Measurements from ENCODE around the gene MPL. TPM values are rescaled to one million over a fixed set of nuclear protein-coding genes. Genes with fewer than 3 reads are reported as not detected.

The MPL gene
- total RNA-seq, 1 experiment from 2014 or later, result not detected

DNA sequence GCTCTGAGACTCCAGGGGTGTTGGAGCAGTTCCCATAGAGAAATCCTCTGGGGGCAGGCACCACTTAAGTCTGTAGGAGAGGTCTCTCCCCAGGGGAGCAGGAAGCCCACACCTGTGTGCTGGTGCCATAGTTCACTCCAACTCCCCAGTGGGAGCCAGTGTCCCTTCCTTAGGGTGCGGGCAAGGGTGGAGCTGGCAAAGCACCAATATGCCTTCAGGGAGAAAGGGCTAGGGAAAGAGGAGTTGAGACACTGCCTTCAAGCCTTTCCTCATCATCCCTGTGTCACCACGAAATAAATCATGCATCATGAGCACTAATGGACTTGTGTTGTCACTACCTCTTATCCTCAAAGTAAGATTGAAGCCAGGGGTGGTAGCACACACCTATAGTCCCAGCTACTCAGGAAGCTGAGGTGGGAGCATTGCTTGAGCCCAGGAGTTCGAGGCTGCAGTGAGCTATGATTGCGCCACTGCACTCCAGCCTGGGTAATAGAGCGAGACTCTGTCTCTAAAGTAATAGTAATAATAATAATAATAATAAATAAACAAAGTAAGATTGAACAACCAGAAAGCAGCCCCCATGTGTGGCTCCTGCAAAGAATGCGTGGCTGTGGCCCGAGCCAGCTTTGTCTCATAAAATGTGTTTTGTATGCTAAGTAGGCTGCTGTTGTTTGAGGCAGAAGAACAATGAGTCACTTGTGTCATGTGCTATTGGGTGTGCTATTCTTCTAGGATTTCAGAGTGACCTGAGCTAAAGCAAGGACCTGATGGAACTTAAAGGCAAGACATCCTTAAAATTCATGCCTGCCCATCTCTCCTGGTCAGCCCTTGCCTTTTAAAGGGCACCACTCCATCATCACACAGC, 43.5 kb upstream of the MPL start:
- H3K9ac ChIP-seq (ENCODE audit: low read length), result no peak overlapping the region
- no peak for DNase-seq (ENCODE audit: low read depth, low spot score)
- intact Hi-C loops (cut with micrococcal nuclease), result no loop called here
- ATAC-seq, result peak; percentile 57
- TF ChIP-seq SRF (IDR thresholded peaks at IDR 0.05; ENCODE audit: low read depth) (no peak), CBX3 (IDR thresholded peaks at IDR 0.05; ENCODE audit: low read depth) (no peak), EZH2 (IDR thresholded peaks at IDR 0.05) (no peak), EZH2phosphoT487 (IDR thresholded peaks at IDR 0.05; ENCODE audit: borderline replicate concordance) (no peak), EGR1 (IDR thresholded peaks at IDR 0.05; ENCODE audit: low read depth) (no peak), ZFX (IDR thresholded peaks at IDR 0.05) (no peak)
- H3K9me3 ChIP-seq (ENCODE audit: control insufficient read depth in 1 of 2, insufficient read depth in 1 of 2, low read depth in 1 of 2, low read length in 2 of 2), result no peaks in the 10 kb centered on the region
- H3K4me2 ChIP-seq (ENCODE audit: low read length), result peak overlapping the region; percentile 28
- ChIA-PET RAD21 (ENCODE audit: low non-redundant PET in 1 of 2, low total read pairs in 2 of 2, uncharacterized antibody in 2 of 2, unreplicated experiment in 2 of 2) (no interaction called here), POLR2A (interaction anchor here (0.6 to 2.0 kb wide), 3 partner anchors 8 to 362 kb away, joined by 3 to 12 read pairs (median 5); partner anchors contain the start of gene C1orf210), CTCF (interaction anchor here (1.9 kb wide), 1 partner anchor 8 kb away, joined by 11 read pairs; the partner anchor contains the start of gene C1orf210)
- H3K4me1 ChIP-seq (ENCODE audit: control insufficient read depth in 1 of 2, insufficient read depth in 2 of 2, low read length in 2 of 2), result peaks cover 8 to 16% of the 10 kb centered on the region in 2 experiments; a peak in 3 of 4 replicates
- no peak overlapping the region for H3K4me3 ChIP-seq (replicated peaks in 1 of 2; ENCODE audit: low read depth in 1 of 2, low read length in 2 of 2)
- H4K20me1 ChIP-seq (ENCODE audit: insufficient read depth), result no peaks in the 10 kb centered on the region
- no TSS peak for BruUV-seq (replicated peaks)
- no peaks in the 10 kb centered on the region for H3K79me2 ChIP-seq (ENCODE audit: insufficient read depth, low read length)
- no peaks in the 10 kb centered on the region for H3K36me3 ChIP-seq (ENCODE audit: control insufficient read depth in 1 of 2, insufficient read depth in 2 of 2, low read length in 2 of 2)
- no peak overlapping the region for H3K27ac ChIP-seq (ENCODE audit: low read depth, low read length)
- no peaks in the 10 kb centered on the region for H3K27me3 ChIP-seq (ENCODE audit: insufficient read depth, low read length)
- H3K9me2 ChIP-seq (ENCODE audit: insufficient read depth), result no peaks in the 10 kb centered on the region
- no peak overlapping the region for H2AFZ ChIP-seq (ENCODE audit: low read depth, low read length, poor library complexity, severe bottlenecking)

DNA sequence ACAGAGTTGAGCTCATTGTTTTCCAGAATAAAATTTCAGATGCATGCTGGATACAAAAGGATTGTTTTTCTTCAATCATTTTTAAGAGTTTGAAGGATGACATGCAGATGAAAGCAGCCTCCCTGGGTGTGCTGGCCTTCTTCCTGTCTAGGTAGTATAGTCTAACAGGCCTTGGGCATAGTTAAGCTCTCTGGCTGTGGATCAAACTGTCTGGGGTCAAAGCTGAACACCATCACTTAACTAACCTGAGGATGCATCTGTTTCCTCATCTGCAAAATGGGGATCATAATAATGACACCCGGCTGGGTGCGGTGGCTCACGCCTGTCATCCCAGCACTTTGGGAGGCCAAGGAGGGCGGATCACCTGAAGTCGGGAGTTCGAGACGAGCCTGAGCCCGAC, 42.9 kb upstream of the MPL start:
- no TSS peak for BruUV-seq (replicated peaks)
- ATAC-seq (no peak), DNase-seq (ENCODE audit: low read depth, low spot score) (no peak)
- Histone ChIP-seq H4K20me1 (ENCODE audit: insufficient read depth) (no peaks in the 10 kb centered on the region), H3K9me2 (ENCODE audit: insufficient read depth) (no peaks in the 10 kb centered on the region), H2AFZ (ENCODE audit: low read depth, low read length, poor library complexity, severe bottlenecking) (no peak overlapping the region), H3K79me2 (ENCODE audit: insufficient read depth, low read length) (no peaks in the 10 kb centered on the region), H3K9ac (ENCODE audit: low read length) (no peak overlapping the region), H3K9me3 (ENCODE audit: control insufficient read depth in 1 of 2, insufficient read depth in 1 of 2, low read depth in 1 of 2, low read length in 2 of 2) (no peaks in the 10 kb centered on the region), H3K4me3 (replicated peaks in 1 of 2; ENCODE audit: low read depth in 1 of 2, low read length in 2 of 2) (no peak overlapping the region), H3K27ac (ENCODE audit: low read depth, low read length) (no peak overlapping the region), H3K36me3 (ENCODE audit: control insufficient read depth in 1 of 2, insufficient read depth in 2 of 2, low read length in 2 of 2) (no peaks in the 10 kb centered on the region), H3K4me2 (ENCODE audit: low read length) (peak overlapping the region; percentile 28), H3K4me1 (ENCODE audit: control insufficient read depth in 1 of 2, insufficient read depth in 2 of 2, low read length in 2 of 2) (peaks cover 8 to 16% of the 10 kb centered on the region in 2 experiments; a peak in 3 of 4 replicates), H3K27me3 (ENCODE audit: insufficient read depth, low read length) (no peaks in the 10 kb centered on the region)
- ChIA-PET POLR2A (interaction anchor here (0.9 to 2.0 kb wide), 2 partner anchors 9 to 64 kb away, joined by 5 to 12 read pairs; partner anchors contain the start of gene C1orf210), RAD21 (ENCODE audit: low non-redundant PET in 1 of 2, low total read pairs in 2 of 2, uncharacterized antibody in 2 of 2, unreplicated experiment in 2 of 2) (no interaction called here), CTCF (interaction anchor here (1.1 to 1.9 kb wide), 2 partner anchors 9 kb away, joined by 3 to 11 read pairs; partner anchors contain the start of gene C1orf210)
- intact Hi-C loops (cut with micrococcal nuclease), result no loop called here
- TF ChIP-seq ELF1 (IDR thresholded peaks at IDR 0.05; ENCODE audit: borderline replicate concordance, low read depth) (no peak), ZFX (IDR thresholded peaks at IDR 0.05) (no peak), TCF7L2 (IDR thresholded peaks at IDR 0.05; ENCODE audit: borderline replicate concordance, extremely low read depth, insufficient read depth, insufficient read length) (no peak), FOSL1 (IDR thresholded peaks at IDR 0.05; ENCODE audit: low read depth) (no peak), EZH2 (IDR thresholded peaks at IDR 0.05) (no peak), EGR1 (IDR thresholded peaks at IDR 0.05; ENCODE audit: low read depth) (no peak), SP1 (IDR thresholded peaks at IDR 0.05; ENCODE audit: low read depth) (no peak), EZH2phosphoT487 (IDR thresholded peaks at IDR 0.05; ENCODE audit: borderline replicate concordance) (no peak), SRF (IDR thresholded peaks at IDR 0.05; ENCODE audit: low read depth) (no peak), POLR2AphosphoS5 (IDR thresholded peaks at IDR 0.05; ENCODE audit: low read depth, low read length) (no peak)
- TF ChIP-seq, protein P1, sequence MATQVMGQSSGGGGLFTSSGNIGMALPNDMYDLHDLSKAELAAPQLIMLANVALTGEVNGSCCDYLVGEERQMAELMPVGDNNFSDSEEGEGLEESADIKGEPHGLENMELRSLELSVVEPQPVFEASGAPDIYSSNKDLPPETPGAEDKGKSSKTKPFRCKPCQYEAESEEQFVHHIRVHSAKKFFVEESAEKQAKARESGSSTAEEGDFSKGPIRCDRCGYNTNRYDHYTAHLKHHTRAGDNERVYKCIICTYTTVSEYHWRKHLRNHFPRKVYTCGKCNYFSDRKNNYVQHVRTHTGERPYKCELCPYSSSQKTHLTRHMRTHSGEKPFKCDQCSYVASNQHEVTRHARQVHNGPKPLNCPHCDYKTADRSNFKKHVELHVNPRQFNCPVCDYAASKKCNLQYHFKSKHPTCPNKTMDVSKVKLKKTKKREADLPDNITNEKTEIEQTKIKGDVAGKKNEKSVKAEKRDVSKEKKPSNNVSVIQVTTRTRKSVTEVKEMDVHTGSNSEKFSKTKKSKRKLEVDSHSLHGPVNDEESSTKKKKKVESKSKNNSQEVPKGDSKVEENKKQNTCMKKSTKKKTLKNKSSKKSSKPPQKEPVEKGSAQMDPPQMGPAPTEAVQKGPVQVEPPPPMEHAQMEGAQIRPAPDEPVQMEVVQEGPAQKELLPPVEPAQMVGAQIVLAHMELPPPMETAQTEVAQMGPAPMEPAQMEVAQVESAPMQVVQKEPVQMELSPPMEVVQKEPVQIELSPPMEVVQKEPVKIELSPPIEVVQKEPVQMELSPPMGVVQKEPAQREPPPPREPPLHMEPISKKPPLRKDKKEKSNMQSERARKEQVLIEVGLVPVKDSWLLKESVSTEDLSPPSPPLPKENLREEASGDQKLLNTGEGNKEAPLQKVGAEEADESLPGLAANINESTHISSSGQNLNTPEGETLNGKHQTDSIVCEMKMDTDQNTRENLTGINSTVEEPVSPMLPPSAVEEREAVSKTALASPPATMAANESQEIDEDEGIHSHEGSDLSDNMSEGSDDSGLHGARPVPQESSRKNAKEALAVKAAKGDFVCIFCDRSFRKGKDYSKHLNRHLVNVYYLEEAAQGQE (IDR thresholded peaks at IDR 0.05; ENCODE audit: low read depth), result no peak
- TF ChIP-seq, protein P2, sequence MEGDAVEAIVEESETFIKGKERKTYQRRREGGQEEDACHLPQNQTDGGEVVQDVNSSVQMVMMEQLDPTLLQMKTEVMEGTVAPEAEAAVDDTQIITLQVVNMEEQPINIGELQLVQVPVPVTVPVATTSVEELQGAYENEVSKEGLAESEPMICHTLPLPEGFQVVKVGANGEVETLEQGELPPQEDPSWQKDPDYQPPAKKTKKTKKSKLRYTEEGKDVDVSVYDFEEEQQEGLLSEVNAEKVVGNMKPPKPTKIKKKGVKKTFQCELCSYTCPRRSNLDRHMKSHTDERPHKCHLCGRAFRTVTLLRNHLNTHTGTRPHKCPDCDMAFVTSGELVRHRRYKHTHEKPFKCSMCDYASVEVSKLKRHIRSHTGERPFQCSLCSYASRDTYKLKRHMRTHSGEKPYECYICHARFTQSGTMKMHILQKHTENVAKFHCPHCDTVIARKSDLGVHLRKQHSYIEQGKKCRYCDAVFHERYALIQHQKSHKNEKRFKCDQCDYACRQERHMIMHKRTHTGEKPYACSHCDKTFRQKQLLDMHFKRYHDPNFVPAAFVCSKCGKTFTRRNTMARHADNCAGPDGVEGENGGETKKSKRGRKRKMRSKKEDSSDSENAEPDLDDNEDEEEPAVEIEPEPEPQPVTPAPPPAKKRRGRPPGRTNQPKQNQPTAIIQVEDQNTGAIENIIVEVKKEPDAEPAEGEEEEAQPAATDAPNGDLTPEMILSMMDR (IDR thresholded peaks at IDR 0.05 in 2 of 3, conservative IDR thresholded peaks at IDR 0.05 in 1 of 3; ENCODE audit: borderline replicate concordance in 1 of 3, insufficient read depth in 1 of 3, low read depth in 2 of 3, low read length in 2 of 3), result no peak
